ENCODE data around the gene FAM53B.

FAM53B gene

DNA sequence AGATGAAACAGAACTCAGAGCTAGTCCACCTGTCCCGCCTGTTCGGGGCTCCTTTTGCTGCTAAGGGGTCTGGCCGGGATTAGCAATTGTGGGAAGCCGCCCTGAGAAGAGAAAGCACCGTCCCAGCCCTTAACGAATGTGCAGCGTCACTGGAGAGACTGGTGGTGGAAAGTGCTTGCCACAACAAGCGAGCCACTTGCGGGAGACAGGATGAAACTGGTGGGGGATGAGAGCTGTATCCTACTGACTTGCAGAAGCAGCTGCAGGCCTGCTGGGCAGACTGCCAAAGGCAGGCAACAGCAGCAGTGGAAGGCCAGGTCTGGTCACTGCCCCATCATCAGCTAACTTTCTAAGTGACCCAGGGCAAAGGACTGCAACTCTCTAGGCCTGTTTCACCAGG, 95.4 kb downstream of the FAM53B start:
- DNase-seq (ENCODE audit: low read depth, low spot score): peak; percentile 51

DNA sequence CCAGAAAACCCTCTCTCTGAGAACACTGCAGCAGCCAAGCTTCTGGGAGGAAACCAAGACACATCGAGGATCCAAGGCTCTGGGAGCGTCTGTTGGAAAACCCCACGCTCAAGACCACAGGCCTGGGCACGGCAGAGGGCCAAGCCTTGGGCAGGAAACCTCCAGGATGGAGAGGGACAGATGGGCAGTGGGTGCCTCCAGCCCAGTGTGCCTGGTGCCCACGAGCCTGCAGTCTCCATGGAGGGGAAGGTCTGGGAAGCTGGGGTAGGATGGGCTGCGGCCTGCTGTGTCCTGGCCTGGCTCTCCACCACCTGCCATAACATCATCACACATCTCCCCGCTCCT, 96.1 kb downstream of the FAM53B start:
- DNase-seq (ENCODE audit: low read depth, low spot score): no peak

GRCh38 chr10:124647421-124648130, 96.6 kb downstream of the FAM53B start:
- no peak for DNase-seq (ENCODE audit: low read depth, low spot score)

- no peak for DNase-seq (ENCODE audit: low read depth, low spot score)
Observed at GRCh38 chr10:124646483-124647352, 97.5 kb downstream of the FAM53B start.

GRCh38 chr10:124645467-124646095, 98.6 kb downstream of the FAM53B start:
- no peak for DNase-seq (ENCODE audit: low read depth, low spot score)

DNA sequence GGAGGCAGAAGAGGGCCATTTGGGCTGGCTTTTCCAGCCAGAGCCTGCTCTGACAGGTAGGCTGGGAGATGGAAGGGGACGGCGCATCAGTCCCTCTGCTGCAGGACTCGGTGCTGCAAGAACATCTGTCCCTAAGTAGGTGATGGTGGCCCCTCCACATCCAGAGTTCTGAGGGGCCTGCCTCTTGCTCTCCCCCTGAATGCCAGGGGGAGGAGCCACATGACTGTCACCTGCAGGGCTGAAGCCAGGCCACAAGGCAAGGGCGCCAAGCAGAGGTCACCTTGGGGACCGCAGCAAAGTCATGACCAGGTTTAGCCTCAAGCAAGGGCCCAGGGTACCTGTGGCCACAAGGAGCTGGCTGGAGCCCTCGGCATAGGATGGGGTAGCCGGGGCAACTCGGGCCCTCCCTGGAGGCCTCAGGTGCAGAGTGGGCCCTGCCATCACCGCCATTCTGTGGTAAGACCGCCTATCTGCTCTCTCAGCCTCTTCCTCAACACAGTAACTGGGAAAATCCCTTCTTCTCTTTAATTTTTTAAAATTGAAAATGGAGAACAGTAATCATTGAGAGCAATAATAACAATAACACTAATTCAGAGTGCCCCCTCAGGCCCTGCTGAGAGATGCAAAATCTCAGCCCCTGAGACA, 99.3 kb downstream of the FAM53B start:
- DNase-seq (ENCODE audit: low read depth, low spot score): no peak

DNA sequence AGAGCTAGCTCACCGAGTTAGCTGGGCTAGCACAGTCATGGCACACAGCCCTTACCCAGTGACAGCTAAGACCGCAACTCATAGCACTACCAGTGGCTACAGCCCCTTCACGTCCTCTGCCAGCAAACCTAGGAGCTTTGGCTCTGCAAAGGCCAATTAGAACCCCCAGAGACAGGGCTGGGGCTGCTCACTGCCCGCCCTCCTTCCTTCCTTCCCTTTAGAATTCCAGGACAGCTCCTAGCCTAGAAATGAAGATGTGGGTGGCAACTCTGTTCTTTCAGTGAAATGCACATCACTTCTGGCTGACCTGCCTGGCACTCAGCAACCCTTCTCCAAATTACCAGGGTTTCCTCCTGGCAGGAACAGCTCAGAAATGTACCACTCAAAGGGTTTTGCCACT, 99.9 kb downstream of the FAM53B start:
- no peak for DNase-seq (ENCODE audit: low read depth, low spot score)

- no peak for DNase-seq (ENCODE audit: low read depth, low spot score)
Observed at GRCh38 chr10:124643330-124644009, 100.7 kb downstream of the FAM53B start.

GRCh38 chr10:124642088-124642710, 102.0 kb downstream of the FAM53B start:
- no peak for DNase-seq (ENCODE audit: low read depth, low spot score)

- DNase-seq (ENCODE audit: low read depth, low spot score): no peak
Observed at GRCh38 chr10:124641282-124642087, 102.7 kb downstream of the FAM53B start.

DNA sequence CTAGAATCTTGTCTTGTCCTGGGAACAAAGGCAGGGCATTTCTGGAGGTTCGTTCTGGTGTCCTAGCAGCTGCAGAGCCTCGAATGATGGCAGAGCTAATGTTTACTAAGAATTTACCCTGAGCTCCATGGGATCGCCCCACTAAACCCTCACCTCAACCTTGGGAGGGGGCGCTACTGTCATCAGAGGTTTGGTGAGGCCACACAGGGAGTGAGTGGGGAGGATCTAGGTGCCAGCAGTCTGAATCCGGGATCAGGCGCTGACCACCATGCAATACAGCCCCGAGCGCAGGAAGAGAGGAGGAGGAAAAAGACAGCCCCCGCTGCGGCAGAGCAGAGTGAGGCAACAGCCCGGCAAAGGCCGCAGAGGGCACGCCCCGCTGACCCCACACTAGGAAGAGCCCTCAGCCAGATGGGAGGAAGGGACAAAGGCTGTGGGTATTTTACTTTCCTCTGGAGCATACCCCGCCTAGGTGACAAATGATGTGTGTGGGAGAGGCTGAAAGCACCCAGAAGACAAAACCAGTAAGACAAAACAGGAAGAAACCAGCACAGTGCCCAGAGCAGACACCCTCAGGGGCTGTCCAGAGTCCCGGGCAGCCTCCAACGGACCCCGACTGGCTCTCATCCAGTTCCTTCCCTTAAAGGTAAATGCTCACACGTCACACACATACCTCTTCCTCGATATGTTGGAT, 103.5 kb downstream of the FAM53B start:
- DNase-seq (ENCODE audit: low read depth, low spot score): no peak

DNA sequence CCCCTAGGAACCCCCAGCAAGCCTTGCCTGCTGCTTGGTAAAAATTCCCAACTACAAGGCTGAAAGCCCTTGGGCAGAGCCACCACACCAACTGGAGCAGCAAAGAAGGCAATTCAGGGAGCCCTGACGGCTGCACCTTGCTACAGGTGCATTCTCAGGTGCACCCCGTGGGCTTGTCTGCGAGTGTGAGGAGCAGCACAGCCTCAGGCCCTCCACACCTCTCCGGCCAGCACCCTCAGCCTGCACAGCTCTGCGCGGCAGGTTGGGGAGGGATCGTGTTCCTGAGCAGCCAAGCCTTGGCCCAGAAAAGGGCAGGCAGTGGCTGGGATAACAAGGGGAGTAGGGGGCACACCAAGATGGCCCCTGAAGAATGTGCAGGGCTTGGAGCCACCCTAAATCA, 104.1 kb downstream of the FAM53B start:
- no peak for DNase-seq (ENCODE audit: low read depth, low spot score)

DNA sequence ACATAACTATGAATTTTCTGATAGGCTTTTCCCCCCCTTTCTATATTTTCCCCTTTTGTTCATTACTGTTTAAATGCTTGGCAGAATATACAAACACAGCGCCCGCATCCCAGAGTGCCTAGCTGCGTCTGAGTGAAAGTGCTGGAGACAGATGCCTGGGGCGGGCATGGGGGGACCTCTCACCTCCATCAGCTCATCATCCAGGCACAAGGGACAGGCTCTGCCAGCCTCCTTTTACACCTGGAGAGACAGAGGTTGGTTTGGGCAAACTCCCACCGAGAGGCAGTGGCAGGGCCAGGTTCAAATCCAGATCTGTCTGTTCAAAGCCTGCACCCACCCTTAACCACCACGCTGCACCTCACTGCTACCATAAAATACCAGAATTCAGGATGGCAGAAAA, 104.5 kb downstream of the FAM53B start:
- no peak for DNase-seq (ENCODE audit: low read depth, low spot score)

DNA sequence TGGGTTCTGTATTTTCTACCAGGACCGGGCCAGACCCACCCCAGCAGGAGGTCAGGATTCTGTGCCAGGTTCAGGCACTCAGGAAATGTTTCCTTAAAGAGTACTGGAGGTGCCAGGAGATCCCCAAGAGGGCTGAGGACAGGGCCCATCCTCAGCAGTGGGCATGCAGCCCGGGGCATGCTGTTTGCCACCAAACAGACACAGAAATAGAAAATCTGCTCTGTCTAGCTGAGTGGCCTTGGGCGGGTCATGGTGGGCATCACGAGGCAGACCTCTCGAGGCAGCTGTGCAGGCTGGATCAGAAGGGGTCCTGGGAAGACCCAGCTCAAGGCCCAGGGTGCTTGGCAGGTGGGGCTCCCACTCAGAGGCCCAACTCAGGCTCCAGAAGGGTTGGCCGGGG, 105.0 kb downstream of the FAM53B start:
- no peak for DNase-seq (ENCODE audit: low read depth, low spot score)

- no peak for DNase-seq (ENCODE audit: low read depth, low spot score)
Observed at GRCh38 chr10:124637746-124638145, 106.4 kb downstream of the FAM53B start.

GRCh38 chr10:124637091-124637700, 107.0 kb downstream of the FAM53B start:
- DNase-seq (ENCODE audit: low read depth, low spot score): no peak

DNA sequence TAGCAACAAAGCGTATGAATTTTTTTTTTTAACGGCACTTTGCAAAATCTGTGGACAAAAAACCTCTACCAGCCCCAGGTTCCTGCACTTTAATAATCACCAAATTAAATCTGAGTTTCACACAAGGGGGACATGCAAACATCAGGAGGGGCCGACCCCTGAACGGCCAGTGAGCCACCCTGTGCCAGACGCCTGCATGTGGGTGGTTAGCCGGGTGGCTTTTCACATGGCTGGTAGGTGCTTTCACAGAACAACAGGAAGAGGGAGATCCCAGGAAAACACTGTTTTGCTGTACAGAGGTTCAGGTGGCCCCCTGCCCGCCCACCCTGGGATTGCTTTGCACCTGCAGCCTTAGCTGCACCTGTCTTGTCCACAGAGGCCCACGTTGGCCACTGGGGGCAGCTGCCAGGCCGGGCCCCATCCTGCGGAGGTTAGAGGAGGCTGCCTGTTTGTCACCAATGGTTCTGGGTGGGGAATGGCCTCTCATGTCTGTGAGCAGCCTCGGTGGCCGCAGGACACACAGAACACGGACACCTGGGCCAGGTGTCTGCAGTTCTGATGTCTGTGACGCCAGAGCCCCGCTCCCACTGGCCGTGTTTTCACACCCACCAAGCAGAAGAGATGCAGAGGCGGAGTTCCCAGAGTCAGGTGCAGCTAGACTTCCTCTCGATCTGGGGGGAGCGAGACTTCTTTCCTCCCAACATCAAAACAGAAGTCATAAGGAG, 107.7 kb downstream of the FAM53B start:
- DNase-seq (ENCODE audit: low read depth, low spot score): no peak

DNA sequence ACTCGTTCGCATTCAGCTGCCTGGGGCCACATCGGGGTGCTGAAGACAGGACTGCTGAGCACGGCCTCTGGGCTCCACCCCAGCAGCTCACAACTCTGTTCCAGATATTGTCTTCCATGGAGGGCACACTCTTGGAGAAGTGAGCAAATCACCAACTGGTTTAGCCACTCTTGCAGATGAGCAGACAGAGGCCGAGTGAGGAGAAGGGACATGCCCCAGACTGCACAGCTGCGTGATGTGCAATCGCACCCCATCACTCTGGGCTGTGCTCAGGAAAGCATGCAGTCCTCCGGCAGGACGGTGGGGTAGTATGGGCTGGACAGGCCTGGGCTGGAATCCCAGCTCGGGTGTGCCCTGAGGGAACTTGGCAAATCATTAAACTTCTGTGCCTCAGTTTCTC, 111.6 kb downstream of the FAM53B start:
- no peak for DNase-seq (ENCODE audit: low read depth, low spot score)
